HG02798 (cell line): ENCODE measurements around the gene CACNA1G.

Experiments
- ATAC-seq: cut with Tn5 transposase; IDR thresholded peaks from one replicate; pipeline ENCODE4 v1.9.1; 2021; ENCODE audit warnings: mild to moderate bottlenecking; ENCODE audit not compliant: unreplicated experiment, poor library complexity

CACNA1G gene

DNA sequence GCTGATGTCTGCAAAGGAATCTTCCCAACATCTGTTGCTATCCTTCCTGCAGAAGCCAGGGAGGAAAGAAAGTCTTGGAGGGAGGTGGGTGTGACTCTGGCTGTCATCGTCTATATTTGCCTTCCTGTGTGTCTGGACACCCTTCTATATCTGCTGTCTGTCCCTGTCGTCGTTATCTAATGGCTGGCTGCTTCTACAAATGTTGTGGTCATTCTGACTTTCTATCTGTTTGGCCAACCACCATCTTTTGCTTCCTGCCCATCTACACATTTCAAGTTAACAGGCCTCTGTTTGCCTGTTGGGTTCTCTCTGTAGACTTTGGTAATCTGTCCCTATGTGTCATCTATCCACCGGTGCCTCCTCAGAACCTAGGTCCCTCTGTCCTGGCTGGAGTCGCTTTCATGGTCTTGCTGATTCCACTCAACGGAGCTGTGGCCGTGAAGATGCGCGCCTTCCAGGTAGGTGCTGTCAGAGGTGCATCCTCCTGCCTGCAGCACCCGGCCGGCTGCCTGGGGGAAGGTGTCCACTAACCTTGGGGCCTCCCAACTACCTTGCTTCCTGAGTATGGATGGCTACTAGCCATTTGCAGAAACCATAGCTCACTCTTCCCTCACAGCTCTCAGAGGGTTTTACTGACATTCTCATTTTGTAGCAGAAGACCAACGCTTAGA, 104.4 kb downstream of the CACNA1G start:
- ATAC-seq: no peak

DNA sequence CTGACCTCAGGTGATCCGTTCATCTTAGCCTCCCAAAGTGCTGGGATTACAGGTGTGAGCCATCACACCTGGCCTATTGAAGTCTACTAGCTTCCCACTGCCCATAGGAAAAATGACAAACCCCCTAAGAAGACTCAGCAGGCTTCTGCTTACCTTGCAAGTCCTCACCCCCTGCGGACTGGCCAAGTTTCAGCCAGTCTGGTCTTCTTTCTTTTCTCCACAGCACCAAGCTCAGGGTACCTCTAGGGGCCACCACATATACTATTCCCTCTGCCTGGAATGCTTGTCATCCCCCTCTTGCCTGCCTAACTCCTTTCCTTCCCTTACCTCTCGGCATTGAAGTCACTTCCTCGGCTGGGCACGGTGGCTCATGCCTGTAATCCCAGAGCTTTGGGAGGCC, 105.3 kb downstream of the CACNA1G start:
- ATAC-seq: no peak

DNA sequence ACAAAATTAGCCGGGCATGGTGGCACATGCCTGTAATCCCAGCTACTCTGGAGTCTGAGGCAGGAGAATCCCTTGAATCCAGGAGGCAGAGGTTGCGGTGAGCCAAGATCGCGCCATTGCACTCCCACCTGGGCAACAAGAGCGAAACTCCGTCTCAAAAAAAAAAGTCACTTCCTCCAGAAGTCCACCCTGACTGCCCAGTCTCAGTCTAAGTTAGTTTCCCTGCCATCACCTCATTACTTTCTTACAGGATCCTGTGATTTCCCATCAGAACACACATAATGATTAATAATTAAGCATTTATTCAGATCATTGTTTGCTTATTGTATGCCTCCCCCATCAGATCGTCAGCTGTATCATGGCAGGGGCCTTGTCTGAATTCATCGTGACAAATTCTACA, 105.8 kb downstream of the CACNA1G start:
- ATAC-seq: no peak

DNA sequence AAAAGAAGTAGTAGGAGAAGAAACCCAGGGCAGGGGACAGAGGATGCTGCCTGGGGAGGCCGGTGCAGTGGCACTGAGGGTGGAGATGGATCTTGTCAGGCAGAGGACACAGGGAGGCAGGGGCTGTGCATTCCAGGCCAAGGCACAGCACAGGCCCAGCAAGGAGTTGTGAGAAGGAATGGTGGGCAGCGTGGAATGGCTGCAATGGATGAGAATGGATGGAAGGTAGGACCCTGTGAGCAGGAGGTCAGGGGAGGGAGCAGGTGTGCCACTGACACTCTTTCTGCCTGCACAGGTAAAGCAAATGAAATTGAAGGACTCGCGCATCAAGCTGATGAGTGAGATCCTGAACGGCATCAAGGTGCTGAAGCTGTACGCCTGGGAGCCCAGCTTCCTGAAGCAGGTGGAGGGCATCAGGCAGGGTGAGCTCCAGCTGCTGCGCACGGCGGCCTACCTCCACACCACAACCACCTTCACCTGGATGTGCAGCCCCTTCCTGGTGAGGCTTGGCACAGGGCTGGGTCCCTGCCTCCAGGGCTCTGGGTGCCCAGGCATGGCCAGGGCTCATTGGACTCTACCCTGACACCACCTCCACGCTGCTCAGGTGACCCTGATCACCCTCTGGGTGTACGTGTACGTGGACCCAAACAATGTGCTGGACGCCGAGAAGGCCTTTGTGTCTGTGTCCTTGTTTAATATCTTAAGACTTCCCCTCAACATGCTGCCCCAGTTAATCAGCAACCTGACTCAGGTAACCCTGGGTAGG, 106.9 kb downstream of the CACNA1G start:
- no peak for ATAC-seq

DNA sequence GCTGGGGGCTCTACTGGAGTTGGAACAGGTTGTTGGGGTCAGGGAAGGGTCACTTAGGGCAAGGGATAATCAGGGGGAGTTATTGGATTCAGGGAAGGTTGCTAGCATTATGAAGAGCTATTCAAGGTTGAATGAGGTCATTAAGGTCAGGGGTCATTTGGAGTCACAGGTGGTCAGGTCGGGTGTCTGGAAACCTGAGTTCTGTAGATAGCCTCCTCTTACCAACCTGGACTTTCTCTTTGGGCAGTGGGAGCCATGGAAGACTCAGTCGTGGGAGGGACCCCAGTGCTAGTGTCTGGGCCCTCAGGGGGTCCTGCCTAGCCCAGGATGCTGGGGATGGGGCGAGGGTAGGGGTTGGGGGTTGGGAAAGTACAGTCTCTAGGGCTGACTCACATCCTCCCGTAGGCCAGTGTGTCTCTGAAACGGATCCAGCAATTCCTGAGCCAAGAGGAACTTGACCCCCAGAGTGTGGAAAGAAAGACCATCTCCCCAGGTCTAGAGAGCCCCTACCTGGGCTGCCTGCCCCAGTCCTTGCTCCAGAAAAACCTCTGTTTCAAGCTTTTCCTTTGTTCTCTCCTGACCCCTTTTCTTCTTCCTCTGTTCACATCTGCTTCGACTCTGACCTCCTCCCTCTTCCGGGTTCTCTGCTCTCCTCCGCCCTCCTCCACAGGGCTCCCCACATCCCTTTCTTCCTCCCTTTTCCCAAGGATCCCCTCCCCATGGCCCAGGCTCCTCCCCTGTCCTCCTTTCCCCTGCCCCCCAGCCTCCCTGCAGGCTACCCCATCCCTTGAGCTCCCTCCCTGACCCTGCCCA, 107.7 kb downstream of the CACNA1G start:
- ATAC-seq: no peak

DNA sequence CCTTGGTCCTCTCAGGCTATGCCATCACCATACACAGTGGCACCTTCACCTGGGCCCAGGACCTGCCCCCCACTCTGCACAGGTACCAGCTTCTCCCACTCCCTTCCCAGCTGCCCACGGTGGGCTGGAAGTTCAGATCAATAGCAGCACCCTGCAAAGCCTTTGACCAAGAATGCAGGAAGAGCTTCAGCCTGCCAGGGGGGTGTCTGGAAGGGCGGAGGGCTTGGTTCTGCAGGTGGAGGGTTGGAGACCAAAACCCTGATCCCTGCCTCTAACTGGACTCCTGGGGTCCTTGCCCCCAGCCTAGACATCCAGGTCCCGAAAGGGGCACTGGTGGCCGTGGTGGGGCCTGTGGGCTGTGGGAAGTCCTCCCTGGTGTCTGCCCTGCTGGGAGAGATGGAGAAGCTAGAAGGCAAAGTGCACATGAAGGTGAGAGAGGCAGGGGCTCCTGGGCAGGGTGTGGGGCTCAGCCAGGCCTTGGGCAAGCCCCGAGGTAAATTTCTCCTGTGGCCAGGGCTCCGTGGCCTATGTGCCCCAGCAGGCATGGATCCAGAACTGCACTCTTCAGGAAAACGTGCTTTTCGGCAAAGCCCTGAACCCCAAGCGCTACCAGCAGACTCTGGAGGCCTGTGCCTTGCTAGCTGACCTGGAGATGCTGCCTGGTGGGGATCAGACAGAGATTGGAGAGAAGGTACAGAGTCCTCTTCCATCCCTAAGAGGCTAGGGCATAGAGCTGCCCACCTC, 108.5 kb downstream of the CACNA1G start:
- no peak for ATAC-seq

DNA sequence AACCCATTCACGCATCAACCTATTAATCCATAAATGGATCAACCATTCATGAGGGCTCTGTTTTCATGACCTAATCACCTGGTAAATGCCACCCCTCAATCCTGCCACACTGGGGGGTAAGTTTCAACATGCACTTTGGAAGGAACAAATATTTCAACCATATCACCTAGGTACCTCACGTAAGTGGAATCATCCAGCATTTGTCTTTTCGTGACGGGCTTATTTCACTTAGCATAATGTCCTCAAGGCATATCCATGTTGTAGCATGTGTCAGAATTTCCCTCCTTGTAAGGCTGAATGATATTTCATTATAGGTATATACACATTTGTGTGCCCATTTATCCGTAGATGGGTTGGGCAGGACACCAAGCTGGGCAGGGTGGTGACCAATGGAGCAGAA, 111.6 kb downstream of the CACNA1G start:
- no peak for ATAC-seq

DNA sequence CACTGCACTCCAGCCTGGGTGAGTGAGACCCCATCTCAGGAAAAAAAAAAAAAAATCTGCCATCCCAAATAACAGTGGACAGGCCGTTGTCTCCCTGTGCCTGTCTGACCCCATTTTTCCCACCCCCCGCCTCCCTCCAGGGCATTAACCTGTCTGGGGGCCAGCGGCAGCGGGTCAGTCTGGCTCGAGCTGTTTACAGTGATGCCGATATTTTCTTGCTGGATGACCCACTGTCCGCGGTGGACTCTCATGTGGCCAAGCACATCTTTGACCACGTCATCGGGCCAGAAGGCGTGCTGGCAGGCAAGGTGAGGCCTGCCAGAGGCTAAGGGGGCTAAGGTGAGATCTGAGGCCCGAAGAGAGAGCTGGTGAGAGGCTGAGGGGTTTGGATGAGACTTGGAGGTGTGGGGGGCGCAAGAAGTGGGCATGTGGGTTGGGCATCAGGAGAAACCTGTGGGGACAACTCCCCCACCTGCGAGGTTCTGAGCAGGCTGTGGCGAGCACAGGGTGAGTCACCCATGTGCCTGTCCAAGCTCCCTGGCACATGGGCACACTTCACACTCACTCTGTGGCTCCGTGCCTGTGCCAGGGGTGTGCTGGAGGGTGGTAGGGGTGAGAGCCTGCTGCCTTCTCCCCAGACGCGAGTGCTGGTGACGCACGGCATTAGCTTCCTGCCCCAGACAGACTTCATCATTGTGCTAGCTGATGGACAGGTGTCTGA, 112.5 kb downstream of the CACNA1G start:
- ATAC-seq: no peak

DNA sequence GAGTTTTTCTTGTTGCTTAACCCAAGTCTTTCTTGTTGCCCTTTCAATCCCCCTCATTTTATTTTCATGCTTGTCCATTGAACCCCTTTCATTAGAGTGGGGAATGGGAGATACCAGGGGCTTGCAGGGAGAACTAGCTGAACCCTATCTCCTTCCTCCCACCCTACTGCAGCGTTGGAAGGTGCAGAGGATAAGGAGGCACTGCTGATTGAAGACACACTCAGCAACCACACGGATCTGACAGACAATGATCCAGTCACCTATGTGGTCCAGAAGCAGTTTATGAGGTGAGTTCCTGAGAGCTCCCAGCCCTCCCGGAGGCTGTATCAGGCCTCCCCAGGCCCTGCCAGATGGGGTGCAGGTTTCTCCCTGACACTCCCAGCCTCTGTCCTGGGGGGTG, 114.7 kb downstream of the CACNA1G start:
- ATAC-seq: no peak

DNA sequence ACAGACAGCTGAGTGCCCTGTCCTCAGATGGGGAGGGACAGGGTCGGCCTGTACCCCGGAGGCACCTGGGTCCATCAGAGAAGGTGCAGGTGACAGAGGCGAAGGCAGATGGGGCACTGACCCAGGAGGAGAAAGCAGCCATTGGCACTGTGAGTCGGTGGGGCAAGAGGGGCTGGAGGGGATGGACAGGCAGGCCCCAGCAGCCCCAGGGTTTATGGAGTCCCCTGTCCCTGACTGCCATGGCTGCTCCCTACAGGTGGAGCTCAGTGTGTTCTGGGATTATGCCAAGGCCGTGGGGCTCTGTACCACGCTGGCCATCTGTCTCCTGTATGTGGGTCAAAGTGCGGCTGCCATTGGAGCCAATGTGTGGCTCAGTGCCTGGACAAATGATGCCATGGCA, 115.1 kb downstream of the CACNA1G start:
- ATAC-seq: no peak

DNA sequence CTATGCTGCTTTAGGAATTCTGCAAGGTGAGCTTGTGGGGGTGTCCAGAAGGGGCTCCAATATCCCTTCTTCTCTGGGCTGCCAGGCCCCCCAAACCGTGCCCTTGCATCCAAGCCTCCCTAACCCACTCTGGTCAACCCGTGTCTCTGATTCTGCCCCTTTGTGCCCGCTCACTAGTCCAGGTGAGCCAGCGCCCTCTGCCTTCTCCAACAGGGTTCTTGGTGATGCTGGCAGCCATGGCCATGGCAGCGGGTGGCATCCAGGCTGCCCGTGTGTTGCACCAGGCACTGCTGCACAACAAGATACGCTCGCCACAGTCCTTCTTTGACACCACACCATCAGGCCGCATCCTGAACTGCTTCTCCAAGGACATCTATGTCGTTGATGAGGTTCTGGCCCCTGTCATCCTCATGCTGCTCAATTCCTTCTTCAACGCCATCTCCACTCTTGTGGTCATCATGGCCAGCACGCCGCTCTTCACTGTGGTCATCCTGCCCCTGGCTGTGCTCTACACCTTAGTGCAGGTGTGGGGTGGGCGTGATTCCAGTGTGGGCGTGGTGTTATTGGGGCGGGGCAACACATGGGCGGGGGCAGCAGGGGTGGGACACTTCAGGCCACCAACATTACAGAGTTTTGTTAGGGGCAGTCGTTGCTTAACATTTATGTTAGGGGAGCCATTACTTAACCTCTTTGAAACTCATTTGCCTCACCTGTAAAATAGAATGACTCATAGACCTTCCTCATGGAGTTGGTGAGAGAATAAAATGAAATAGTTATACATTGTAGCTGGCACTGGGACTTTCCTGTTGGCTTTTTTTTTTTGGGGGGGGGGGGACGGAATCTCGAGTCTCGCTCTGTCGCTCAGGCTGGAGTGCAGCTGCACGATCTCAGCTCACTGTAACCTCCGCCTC, 115.8 kb downstream of the CACNA1G start:
- ATAC-seq: no peak
